HUES64 (cell line): ENCODE results near the gene FOXJ3.

ENCODE experiments used
- H3K27ac ChIP-seq: 2 replicates; pipeline ENCODE4 v1.7.0; 2013; ENCODE audit warnings: low read depth, low read length, inconsistent platforms
- H3K27me3 ChIP-seq: 2 replicates; pipeline ENCODE4 v1.6.1; 2013; ENCODE audit warnings: mild to moderate bottlenecking, low read length; ENCODE audit not compliant: insufficient read depth
- H3K36me3 ChIP-seq: 2 replicates; pipeline ENCODE4 v1.6.1; 2013; ENCODE audit warnings: mild to moderate bottlenecking, low read length; ENCODE audit not compliant: insufficient read depth
- H3K4me1 ChIP-seq: 2 replicates; pipeline ENCODE4 v1.6.1; 2013; ENCODE audit warnings: mild to moderate bottlenecking, low read length, moderate library complexity; ENCODE audit not compliant: insufficient read depth
- H3K4me3 ChIP-seq: 2 replicates; pipeline ENCODE4 v1.5.1; 2013; ENCODE audit warnings: mild to moderate bottlenecking, low read length, moderate library complexity
- H3K9ac ChIP-seq: 2 replicates; pipeline ENCODE4 v1.6.1; 2013; ENCODE audit warnings: mild to moderate bottlenecking, low read depth, low read length
- H3K9me3 ChIP-seq: 2 replicates; pipeline ENCODE4 v1.6.1; 2013; ENCODE audit warnings: low read depth, low read length; ENCODE audit not compliant: insufficient read depth
- WGBS: fragments of 150-250, 120-280 bp; methylation state at CpG from one replicate; pipeline ENCODE4 v1.1.7; 2013; ENCODE audit warnings: missing lambda C conversion rate; 5-methylcytosine and 5-hydroxymethylcytosine counted together

The FOXJ3 gene

DNA sequence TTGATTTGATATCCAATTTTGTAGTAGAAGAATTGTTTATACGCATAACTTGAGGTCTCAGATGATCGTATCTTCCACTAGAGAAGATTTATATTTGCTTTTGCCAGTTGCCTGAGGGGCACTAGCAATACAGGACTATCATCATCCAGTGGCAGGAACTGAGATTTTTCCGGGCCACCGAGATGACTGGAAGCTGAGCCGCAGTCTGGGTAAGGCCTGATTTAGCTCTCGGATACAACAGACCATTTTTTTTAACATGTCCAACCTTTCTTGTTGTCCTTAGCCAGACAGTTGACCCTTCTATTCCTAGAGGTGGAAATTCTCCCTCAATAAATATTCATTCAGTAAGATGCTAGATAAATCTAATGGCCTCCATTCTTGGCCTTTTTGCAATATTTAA lies 207.3 kb downstream of the FOXJ3 start:
- H3K27me3 ChIP-seq, result no peaks in the 10 kb centered on the region
- no peak overlapping the region for H3K27ac ChIP-seq
- H3K9ac ChIP-seq, result no peak overlapping the region
- H3K9me3 ChIP-seq, result 0 out of 2 replicates have a peak, but pooled peaks cover 3% of the 10 kb centered on the region
- H3K4me3 ChIP-seq, result no peak overlapping the region
- H3K4me1 ChIP-seq, result no peaks in the 10 kb centered on the region
- 96% methylated on average over 6 of the region's 6 CpGs for WGBS
- H3K36me3 ChIP-seq, result no peaks in the 10 kb centered on the region
